SIG-M5 treated with dmso at 0.1 percent for 504 hours (cell line): Measurements from ENCODE around the gene POLR2A.

Experiments
- DNase-seq: peaks from one replicate; lab custom pipeline; 2025; ENCODE audit not compliant: unreplicated experiment; lab: John Stamatoyannopoulos, UW

Gene POLR2A

DNA sequence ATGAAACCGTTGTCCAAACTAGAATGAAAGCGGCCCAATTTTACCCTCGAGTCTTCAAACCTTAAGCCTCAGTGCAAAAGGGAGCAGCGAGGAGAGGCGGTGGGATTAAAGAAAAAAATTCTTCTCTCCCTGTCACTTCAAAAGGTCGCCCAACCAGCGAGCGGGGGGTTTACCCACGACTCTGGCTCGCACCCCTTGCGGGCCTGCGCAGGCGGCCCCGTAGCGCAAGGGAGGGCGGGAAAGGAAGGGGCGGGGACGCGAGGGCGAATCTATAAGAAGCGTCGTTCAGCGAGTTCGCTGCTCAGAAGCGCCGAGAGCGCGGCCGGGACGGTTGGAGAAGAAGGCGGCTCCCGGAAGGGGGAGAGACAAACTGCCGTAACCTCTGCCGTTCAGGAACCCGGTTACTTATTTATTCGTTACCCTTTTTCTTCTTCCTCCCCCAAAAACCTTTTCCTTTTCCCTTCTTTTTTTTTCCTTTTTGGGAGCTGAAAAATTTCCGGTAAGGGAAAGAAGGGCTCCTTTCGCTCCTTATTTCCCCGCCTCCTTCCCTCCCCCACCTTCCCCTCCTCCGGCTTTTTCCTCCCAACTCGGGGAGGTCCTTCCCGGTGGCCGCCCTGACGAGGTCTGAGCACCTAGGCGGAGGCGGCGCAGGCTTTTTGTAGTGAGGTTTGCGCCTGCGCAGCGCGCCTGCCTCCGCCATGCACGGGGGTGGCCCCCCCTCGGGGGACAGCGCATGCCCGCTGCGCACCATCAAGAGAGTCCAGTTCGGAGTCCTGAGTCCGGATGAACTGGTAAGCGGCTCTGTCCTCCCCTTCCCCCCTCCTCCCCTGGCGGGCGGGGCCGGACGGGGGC is at the start of gene POLR2A:
Gene POLR2A, plus strand, starts transcription at position 300 of the 852 bp plus-strand sequence.
- peak; percentile 89 for DNase-seq

DNA sequence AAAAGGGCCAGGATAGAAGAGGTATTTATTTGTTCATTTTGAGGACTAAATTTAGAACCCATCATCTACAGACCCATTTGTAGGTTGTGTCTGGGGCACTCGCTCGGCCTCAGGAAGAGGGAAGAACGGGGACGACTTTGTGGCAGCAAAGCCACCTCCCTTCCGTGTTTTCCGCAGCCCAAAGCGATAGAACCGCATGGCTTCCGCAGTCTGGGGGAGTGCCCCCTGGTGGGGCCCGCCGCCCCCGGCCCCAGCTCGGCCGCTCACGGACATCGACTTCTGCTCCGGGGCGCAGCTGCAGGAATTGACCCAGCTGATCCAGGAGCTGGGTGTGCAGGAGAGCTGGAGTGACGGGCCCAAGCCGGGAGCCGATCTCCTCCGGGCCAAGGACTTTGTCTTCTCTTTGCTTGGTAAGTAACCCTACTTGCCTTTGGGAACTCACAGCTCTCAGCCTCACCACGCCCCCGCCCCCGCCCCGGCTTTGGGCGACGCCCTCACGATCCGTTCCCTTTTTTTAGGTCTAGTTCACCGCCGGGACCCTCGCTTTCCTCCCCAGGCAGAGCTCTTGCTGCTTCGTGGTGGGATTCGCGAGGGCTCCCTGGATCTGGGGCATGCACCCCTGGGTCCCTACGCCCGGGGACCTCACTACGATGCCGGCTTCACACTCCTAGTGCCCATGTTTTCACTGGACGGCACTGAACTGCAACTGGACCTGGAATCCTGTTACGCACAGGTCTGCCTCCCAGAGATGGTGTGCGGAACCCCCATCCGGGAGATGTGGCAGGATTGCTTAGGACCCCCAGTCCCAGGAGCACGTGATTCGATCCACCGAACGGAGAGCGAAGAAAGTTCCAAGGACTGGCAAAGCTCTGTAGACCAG is 48.2 kb upstream of the POLR2A start:
- peak; percentile 73 for DNase-seq

DNA sequence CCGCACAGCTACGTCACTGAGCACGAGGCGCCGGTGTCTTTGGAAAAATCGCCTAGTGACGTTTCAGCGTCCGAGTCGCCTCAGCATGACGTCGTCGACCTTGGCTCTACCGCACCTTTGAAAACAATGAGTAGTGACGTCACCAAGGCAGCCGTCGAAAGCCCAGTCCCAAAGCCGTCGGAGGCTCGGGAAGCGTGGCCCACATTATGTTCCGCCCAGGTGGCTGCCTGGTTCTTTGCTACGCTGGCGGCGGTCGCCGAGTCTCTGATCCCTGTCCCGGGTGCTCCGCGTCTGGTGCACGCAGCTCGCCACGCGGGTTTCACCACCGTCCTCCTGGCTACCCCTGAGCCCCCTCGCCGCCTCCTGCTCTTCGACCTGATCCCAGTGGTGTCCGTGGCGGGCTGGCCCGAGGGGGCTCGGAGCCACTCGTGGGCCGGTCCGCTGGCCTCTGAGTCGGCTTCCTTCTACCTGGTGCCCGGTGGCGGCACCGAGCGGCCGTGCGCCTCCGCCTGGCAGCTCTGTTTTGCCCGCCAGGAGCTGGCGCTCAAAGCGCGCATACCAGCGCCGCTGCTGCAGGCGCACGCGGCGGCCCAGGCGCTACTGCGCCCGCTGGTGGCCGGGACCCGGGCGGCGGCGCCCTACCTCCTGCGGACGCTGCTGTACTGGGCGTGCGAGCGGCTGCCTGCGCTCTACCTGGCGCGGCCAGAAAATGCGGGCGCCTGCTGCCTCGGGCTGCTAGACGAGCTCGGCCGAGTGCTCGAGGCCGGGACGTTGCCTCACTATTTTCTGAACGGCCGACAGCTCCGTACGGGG is 47.4 kb upstream of the POLR2A start:
- DNase-seq: peak; percentile 65

DNA sequence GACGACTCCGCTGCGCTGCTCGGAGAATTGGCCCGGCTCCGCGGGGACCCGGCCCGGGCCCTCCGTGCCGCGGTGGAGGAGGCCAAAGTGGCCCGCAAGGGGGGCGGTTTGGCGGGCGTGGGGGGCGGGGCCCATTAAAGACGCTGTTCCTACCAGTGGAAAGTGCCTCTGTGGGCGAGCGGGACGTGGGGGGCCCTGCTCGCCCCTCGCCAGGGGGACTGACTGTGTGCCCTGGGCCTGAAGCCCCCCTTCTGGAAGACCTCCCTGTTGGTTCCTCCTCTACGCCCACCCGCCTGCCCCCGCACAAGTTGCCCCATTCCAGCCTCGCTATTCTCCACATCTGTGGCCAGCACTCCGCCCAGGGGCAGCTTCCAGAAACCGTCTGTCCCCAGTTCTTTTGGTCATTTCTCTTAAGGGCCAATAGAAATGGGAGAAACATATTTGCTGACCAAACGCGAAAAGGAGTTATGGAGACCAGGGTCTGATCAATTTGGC is 46.8 kb upstream of the POLR2A start:
- no peak for DNase-seq

DNA sequence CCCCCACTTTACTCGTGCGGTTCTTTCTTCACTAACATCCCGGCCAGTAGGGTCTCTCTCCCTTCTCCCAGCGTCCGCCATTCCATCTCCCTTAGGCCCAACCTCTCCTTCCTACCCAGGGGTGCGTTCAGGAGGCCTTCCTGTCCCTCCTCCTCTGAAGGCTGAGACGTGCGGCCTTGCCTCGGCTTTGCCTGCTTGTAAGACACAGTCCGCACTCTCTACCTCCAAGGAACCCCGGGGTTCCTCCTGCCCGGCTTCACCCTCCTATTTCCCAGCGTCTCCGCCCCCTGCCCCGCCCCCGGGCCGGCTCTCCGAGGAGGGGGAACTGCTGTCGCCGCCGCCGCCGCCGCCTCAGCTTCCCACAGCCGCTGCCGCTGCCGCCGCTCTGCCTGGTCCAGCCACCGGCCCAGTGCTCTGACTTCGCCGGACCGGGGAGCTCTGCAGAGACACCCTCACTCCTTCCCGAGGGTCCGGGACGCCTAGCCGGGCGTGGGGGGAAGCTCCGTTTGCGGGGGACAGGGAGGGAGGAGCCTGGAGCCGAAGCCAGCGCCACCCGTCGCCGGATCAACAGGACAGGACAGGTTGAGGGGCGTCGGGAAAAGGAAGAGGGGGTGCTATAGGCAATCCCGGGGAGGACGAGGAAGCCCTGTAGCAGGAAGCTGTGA is 46.1 kb upstream of the POLR2A start:
- peak; percentile 61 for DNase-seq

DNA sequence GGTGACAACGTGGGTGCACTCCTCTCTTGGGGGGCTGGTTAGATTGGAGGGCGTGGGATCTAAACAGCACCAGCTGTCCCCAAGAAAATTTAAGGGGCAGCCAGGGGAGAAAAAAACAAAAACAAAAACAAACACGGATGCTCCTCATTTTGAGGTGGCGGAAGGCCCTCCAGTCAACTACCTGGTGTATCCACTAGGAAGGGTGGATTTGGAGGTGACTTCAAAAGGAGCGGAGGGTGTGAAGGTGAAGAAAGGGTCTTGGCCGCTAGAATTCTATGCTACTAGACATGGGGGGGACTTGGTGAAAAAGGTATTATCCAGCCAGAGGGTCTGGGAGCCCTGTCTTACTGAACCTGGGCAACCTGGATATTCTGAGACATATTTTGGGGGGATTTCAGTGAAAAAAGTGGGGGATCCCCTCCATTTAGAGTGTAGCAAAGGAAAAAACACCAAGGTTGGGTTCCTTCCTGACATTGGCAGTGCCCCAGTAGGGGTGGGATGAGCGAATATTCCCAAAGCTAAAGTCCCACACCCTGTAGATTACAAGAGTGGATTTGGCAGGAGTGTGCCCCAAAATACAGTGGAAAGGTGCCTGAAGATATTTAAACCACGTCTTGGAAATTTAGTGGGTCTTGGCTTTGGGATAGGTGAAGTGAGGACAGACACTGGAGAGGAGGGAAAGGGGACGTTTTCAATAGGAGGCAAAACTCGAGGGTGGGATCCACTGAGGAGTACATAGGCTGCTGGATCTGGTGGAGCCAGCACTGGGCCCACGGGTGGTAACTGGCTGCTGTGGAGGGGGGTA is 45.3 kb upstream of the POLR2A start:
- no peak for DNase-seq

DNA sequence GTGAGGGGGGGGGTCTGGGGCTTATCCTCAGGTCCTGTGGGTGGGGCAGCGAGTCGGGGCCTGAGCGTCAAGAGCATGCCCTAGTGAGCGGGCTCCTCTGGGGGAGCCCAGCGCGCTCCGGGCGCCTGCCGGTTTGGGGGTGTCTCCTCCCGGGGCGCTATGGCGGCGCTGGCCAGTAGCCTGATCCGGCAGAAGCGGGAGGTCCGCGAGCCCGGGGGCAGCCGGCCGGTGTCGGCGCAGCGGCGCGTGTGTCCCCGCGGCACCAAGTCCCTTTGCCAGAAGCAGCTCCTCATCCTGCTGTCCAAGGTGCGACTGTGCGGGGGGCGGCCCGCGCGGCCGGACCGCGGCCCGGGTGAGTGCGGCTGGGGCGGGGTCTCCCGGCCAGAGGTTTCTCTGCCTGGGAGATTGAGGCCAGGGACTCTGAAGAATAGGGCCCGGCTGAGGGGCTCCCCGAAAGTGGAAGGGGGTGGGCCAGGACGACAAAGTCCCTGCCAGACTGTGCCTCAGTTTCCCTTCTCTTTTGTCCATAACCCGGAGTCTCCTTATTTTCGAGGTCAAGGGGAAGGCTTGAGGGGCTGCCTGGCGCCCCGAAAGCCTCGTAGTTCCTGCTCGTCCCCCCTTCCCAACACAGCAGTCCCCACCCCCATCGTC is 44.6 kb upstream of the POLR2A start, which contains the start of gene FGF11:
Gene FGF11, plus strand, starts transcription at position 51 of the 651 bp plus-strand sequence. Its CDS starts 109 bp downstream, at position 160.
- no peak for DNase-seq

DNA sequence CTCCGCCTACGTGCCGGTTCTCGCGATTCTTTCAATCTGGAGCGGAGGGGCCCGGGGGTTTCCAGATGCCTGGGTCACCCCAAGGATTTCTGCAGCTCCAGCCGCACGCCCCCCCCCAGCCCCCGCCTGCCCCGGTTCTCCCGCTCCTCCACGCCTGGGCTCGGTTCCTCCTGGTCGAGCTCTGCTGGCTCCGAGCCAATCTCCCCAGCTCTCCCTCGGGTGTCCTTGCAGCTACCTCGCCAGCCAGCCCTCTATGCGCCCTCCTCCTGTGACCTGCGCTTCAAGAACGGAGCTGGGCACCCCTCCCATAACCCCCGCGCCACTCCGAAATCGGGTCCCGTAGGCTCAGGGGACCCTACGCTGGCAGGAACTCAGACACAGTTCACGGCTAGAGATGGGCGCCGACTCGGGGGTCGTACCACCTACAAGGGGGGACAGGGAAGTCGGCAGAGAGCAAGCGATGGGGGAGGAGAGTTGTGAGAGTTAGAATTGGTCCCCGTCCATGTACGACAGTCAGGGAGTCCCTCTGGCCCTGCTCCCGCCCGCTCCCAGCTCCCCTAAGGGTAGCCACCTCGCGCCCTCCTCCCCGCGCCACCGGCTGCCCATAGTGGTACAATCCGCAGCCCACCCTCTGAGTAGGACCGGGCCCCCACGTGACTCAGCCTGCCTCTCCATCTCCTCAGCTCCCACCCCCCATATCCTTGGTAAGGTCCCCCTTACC is 43.9 kb upstream of the POLR2A start:
- peak; percentile 36 for DNase-seq

DNA sequence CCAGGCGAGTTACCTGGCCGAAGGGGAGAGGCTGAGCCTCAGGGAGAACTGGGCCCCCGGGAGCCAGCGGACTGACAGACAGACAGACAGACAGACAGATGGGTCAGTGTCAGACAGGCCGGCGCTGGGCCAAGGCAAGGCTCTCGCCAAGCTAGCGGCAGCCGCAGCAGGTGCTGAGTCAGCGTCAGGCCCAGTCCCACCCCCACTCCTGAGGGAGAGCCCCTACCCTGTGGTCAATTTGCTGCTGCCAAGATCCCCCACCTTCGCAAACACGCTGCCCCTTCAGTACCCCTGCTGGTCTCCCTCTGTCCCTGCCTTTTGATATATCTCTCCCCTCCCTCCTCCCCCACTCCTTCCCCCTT is 43.4 kb upstream of the POLR2A start:
- DNase-seq: no peak

DNA sequence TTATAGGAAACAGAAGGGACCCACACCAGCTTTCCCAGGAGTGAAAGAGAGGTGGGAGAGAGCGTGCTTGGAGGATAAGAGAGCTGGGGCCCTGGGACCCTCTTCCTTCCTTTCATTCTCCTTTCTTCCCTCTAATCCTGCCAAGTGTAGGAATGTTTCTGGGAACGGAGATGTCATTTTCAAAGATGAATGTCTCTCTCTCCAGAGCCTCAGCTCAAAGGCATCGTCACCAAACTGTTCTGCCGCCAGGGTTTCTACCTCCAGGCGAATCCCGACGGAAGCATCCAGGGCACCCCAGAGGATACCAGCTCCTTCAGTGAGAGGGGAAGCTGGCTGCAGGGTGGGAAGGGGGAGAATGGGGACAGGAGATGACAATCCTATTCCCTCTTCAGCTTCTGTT is 42.9 kb upstream of the POLR2A start:
- DNase-seq: no peak

DNA sequence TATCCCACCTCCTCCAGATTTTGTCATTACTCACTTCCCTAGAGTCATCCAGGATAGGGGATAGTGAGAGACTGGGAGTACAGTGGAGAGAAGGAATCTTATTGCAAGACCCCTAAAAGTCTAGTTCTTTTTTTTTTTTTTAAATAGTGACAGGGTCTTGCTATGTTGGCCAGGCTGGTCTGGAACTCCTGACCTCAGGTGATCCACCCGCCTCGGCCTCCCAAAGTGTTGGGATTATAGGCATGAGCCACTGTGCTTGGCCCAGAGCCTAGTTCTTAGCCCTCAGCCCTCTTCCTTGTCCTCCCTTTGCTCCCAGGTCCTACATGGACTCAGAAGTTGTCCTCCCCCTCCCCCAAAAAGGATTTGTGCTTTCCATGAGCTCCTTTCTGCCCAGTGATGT is 42.0 kb upstream of the POLR2A start:
- no peak for DNase-seq

DNA sequence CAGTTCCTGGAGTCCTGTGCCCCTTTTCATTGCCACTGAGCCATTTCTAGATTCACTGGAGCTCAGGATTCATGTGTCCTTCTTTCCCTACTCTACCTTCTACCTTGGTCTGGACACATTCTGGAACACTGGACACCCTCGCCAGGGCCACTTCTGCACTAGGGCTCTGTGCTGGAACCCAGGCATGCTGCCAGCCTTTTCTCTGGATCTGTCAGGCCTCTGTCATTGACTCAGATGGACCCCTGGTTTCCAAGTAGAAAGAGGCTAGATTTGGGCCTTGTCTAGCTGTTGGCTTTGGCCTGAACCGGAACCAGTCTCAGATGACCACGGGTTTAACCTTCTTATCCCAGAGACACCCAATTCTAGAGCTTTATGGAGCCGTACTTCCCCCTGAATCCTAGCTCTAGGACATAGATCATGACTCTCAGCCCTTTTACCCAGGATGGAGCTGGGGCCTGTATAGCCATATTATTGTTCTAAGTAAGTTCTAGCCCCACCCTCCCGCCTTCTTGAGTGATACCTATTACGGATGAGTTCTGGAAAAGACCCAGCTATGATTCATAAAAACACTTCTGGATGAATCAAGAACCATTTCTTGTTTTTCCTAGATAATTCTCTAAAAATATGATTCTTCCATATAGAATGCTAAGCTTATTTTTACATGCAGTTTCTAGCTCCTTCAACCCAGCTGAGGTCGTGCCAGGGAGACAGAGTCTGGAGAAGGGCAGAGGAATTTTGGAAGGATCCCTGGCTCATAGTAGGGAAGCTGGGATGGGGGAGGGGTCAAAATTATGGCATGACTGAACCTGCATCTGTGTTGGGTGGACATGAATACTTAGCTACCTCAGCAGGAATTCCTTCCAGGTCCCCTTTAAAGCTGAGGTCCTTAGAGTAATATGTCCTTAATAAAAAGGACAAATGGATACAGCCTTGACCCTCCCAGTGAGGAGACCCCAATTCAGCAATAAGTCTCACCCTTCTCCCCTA is 40.4 kb upstream of the POLR2A start:
- no peak for DNase-seq

DNA sequence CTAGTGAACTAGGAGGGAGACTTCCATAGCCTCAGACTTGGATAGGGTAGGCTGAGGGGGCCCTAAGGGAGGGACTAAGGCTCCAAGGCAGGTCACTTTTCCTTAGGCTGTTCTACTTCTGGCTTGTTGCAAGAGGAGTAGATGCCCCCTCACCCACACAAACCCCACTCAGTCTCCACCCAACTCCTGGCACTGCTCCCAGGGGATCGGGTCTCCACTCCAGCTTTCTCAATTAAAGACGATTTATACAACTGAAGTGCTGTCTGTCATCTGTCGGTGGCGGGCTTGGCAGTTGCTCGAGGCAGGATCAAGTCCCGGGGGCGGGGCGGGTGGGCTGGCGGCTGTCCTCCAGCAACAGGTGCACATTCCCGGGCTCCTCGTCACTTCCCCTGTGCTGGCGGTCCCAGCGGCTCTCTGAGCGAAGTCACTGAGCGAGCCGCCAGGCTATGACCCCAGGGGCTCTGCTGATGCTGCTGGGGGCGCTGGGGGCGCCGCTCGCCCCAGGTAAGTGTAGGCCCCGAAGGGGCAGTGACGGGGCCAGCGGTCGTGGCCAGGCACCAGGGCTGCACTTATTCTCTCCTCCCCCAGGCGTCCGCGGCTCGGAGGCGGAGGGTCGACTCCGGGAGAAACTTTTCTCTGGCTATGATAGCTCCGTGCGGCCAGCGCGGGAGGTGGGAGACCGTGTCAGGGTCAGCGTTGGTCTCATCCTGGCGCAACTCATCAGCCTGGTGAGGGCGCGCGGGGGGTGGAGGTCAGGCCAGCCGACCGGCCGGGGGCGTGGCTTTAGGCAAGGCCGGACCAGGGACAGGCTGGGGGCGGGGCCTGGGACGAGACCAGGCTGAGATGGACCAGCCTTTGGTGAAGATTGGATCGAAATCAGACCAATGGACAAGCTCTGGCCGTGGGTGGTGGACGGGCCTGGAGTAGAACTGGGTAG is 39.2 kb upstream of the POLR2A start, which contains the start of gene CHRNB1:
Gene CHRNB1, plus strand, starts transcription at position 380 of the 937 bp plus-strand sequence. Its CDS starts 67 bp downstream, at position 447.
- no peak for DNase-seq

DNA sequence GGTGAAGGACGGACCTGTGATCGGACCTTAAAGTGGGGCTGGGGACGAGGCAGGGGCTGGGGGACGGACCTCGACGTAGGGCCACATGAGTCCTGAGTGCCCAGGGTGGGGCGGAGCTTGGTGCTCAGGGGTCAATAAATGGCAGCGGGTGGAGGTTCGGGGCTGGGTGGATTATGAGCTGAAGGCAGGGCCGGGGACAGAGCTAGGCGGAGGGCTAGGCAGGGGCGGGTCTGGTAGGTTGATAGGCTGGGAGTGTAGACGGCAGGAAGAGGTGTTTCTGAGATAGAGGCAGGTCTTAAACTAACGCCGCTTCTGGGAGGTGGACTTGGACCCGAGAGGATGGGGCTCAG is 38.6 kb upstream of the POLR2A start:
- DNase-seq: no peak

DNA sequence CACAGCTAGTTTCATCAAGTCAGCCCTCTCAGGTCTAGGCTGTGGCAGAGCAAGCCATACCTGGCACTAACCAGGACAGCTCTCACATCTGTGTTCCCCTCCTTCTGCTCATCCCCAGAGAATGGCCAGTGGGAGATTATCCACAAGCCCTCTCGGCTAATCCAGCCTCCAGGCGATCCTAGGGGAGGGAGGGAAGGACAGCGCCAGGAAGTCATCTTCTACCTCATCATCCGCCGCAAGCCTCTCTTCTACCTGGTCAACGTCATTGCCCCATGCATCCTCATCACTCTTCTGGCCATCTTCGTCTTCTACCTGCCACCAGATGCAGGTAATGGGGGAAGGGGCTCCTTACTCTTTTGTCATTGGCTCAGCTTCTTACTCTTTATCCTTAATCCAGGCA is 35.7 kb upstream of the POLR2A start:
- no peak for DNase-seq

DNA sequence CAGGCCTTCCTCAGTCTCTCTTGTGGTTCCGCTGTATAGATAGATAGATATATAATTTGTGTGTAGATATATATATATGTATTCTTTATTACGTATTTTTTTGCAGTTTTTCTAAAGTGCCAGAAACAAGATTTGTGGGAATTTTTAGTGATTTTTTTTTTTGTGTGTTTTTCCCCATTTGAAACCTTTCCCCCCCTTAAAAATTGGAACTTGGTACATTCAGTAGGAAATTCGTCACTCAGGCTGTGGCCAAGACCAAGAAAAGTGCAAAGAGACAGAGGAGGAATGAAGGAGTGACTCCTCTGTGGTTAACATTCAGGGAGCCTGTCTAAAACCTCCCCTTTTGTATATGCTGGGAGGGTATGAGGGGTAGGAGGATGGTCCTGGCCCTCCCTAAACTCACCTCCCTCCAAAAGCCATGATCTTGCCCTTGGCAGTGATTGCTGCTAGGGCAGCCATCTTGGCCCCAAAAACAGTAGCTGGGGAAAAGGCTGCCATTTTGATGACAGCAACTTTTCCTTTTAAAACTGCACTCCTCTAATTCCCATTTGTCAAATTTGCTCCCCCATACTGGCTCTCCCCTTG is 24.1 kb upstream of the POLR2A start:
- no peak for DNase-seq
